MCF 10A (cell line): ENCODE data around the gene CLIP1. TPM values are rescaled to one million over a fixed set of nuclear protein-coding genes. Genes with fewer than 3 reads are reported as not detected.

Experiments
- BruUV-seq: library from RNA; stranded (reverse); fragments of 400-500 nt; replicated peaks from 2 replicates; lab custom pipeline; 2021; lab: Mats Ljungman, UMichigan
- CTCF ChIA-PET: fragments of 300-600 bp; sonication (Branson Sonifier 250); formaldehyde crosslinking; extraction: SDS; loops from one replicate; lab custom pipeline; 2021; ENCODE audit warnings: antibody characterized with exemption, inconsistent platforms; lab: Yijun Ruan, JAX
- POLR2A ChIA-PET: fragments of 300-600, 350-650 bp; sonication (Branson Sonifier 250); formaldehyde crosslinking; extraction: SDS; loops from one replicate; lab custom pipeline; 2020; ENCODE audit warnings: antibody characterized with exemption, inconsistent platforms; lab: Yijun Ruan, JAX
- DNase-seq: peaks from one replicate; pipeline ENCODE4 v3.0.0-alpha.2; 2018; ENCODE audit not compliant: unreplicated experiment
- H3K27ac Mint-ChIP-seq: one replicate; pipeline ENCODE4 v1.8.0; 2022; ENCODE audit warnings: mild to moderate bottlenecking, low read depth, mixed read lengths; ENCODE audit not compliant: unreplicated experiment
- H3K27me3 Mint-ChIP-seq: one replicate; pipeline ENCODE4 v1.8.0; 2022; ENCODE audit warnings: mixed read lengths; ENCODE audit not compliant: insufficient read depth, unreplicated experiment
- H3K36me3 Mint-ChIP-seq: one replicate; pipeline ENCODE4 v1.8.0; 2022; ENCODE audit warnings: mild to moderate bottlenecking, moderate library complexity, mixed read lengths; ENCODE audit not compliant: insufficient read depth, unreplicated experiment
- H3K4me1 Mint-ChIP-seq: one replicate; pipeline ENCODE4 v1.8.0; 2022; ENCODE audit warnings: mixed read lengths; ENCODE audit not compliant: insufficient read depth, unreplicated experiment
- H3K4me3 Mint-ChIP-seq: one replicate; pipeline ENCODE4 v1.8.0; 2022; ENCODE audit warnings: mild to moderate bottlenecking, moderate library complexity, mixed read lengths; ENCODE audit not compliant: unreplicated experiment
- H3K9me3 Mint-ChIP-seq: one replicate; pipeline ENCODE4 v1.8.0; 2022; ENCODE audit warnings: mixed read lengths; ENCODE audit not compliant: unreplicated experiment
- CTCF ChIP-seq: fragments of 200-600 bp; IDR thresholded peaks from one replicate; pipeline ENCODE4 v1.8.0; 2022; ENCODE audit warnings: antibody characterized with exemption, mild to moderate bottlenecking; ENCODE audit not compliant: unreplicated experiment
- intact Hi-C: fragments of 100-400 bp; cut with micrococcal nuclease; formaldehyde crosslinking; loops from 2 replicates; pipeline ENCODE4 v1.14.1; 2022
- total RNA-seq: library from RNA; stranded (reverse); gene quantifications from 2 replicates; pipeline ENCODE4 v1.2.3, GENCODE V29; 2022

Gene CLIP1
- total RNA-seq, 1 experiment from 2014 or later: 92.6 TPM

GRCh38 chr12:122412851-122413433 lies 9.5 kb downstream of the CLIP1 start:
- H3K27me3 Mint-ChIP-seq: no peaks in the 10 kb centered on the region
- POLR2A ChIA-PET: interaction anchor here (0.7 to 3.9 kb wide), 10 partner anchors 9 to 111 kb away, joined by 3 to 20 read pairs (median 4); no protein-coding TSS in a partner anchor
- CTCF ChIA-PET: interaction anchor here (0.6 to 2.5 kb wide), 4 partner anchors 10 to 57 kb away, joined by 3 to 8 read pairs (median 4); no protein-coding TSS in a partner anchor
- intact Hi-C loops: no loop called here
- H3K36me3 Mint-ChIP-seq: peaks cover 12% of the 10 kb centered on the region
- BruUV-seq: no TSS peak
- DNase-seq: no peak
- TF ChIP-seq CTCF: no peak
- no peaks in the 10 kb centered on the region for H3K9me3 Mint-ChIP-seq
- no peak overlapping the region for H3K4me3 Mint-ChIP-seq
- peaks cover 12% of the 10 kb centered on the region for H3K4me1 Mint-ChIP-seq
- peak overlapping the region; percentile 0 for H3K27ac Mint-ChIP-seq

- no TSS peak for BruUV-seq
- Mint-ChIP-seq H3K36me3 (peaks cover 8% of the 10 kb centered on the region), H3K4me3 (no peak overlapping the region), H3K9me3 (no peaks in the 10 kb centered on the region), H3K27ac (peak overlapping the region; percentile 61), H3K4me1 (peaks cover 21% of the 10 kb centered on the region), H3K27me3 (no peaks in the 10 kb centered on the region)
- DNase-seq: no peak
- TF ChIP-seq CTCF: no peak
- ChIA-PET POLR2A (interaction anchor here (1.2 to 1.7 kb wide), 3 partner anchors 9 to 12 kb away, joined by 3 to 7 read pairs (median 4); no protein-coding TSS in a partner anchor), CTCF (interaction anchor here (0.7 kb wide), 1 partner anchor 1763 kb away, joined by 4 read pairs; no protein-coding TSS in a partner anchor)
- intact Hi-C loops: no loop called here
These were observed 10.9 kb downstream of the CLIP1 start for GRCh38 chr12:122411537-122411936.

GRCh38 chr12:122407208-122407607 lies 15.3 kb downstream of the CLIP1 start:
- Mint-ChIP-seq H3K27me3 (no peaks in the 10 kb centered on the region), H3K27ac (peak overlapping the region; percentile 83), H3K4me1 (peaks cover 19% of the 10 kb centered on the region), H3K36me3 (no peaks in the 10 kb centered on the region), H3K4me3 (no peak overlapping the region), H3K9me3 (no peaks in the 10 kb centered on the region)
- POLR2A ChIA-PET: interaction anchor here (0.7 to 2.8 kb wide), 3 partner anchors 15 to 66 kb away, joined by 6 to 21 read pairs (median 12); partner anchors contain the start of gene CLIP1
- BruUV-seq: no TSS peak
- CTCF ChIA-PET: interaction anchor here (0.7 to 2.5 kb wide), 5 partner anchors 7 to 68 kb away, joined by 3 to 14 read pairs (median 4); partner anchors contain the start of gene CLIP1
- intact Hi-C loops: no loop called here
- DNase-seq: no peak
- no peak for TF ChIP-seq CTCF

GRCh38 chr12:122406701-122407164 lies 15.7 kb downstream of the CLIP1 start:
- H3K36me3 Mint-ChIP-seq: no peaks in the 10 kb centered on the region
- no peak overlapping the region for H3K4me3 Mint-ChIP-seq
- no peak for DNase-seq
- H3K4me1 Mint-ChIP-seq: peaks cover 19% of the 10 kb centered on the region
- H3K27me3 Mint-ChIP-seq: no peaks in the 10 kb centered on the region
- intact Hi-C loops: no loop called here
- BruUV-seq: TSS peak; percentile 99
- TF ChIP-seq CTCF: no peak
- ChIA-PET POLR2A (interaction anchor here (0.7 to 2.8 kb wide), 5 partner anchors 16 to 67 kb away, joined by 4 to 21 read pairs (median 6); partner anchors contain the start of gene CLIP1), CTCF (interaction anchor here (0.7 to 2.5 kb wide), 4 partner anchors 9 to 68 kb away, joined by 3 to 14 read pairs (median 7); partner anchors contain the start of gene CLIP1)
- peak overlapping the region; percentile 83 for H3K27ac Mint-ChIP-seq
- no peaks in the 10 kb centered on the region for H3K9me3 Mint-ChIP-seq
